Neuronal stem cell (in vitro differentiated cells): ENCODE results near the gene UMAD1.

Source experiments
- DNase-seq: peaks from one replicate; pipeline ENCODE4 v3.0.0-alpha.2; 2013; ENCODE audit warnings: low spot score
- H2AFZ ChIP-seq: one replicate; pipeline ENCODE4 v1.6.1; 2013; ENCODE audit warnings: mild to moderate bottlenecking, low read length, inconsistent platforms
- H2AK5ac ChIP-seq: 2 replicates; pipeline ENCODE4 v1.6.1; 2013; ENCODE audit warnings: low read depth, mild to moderate bottlenecking, inconsistent platforms, low read length, moderate library complexity, mixed read lengths
- H2BK120ac ChIP-seq: 2 replicates; pipeline ENCODE4 v1.6.1; 2013; ENCODE audit warnings: low read depth, mild to moderate bottlenecking, inconsistent platforms, low read length, moderate library complexity, mixed read lengths
- H2BK12ac ChIP-seq: one replicate; pipeline ENCODE4 v1.6.1; 2013; ENCODE audit warnings: low read length, inconsistent platforms
- H2BK15ac ChIP-seq: 2 replicates; pipeline ENCODE4 v1.6.1; 2013; ENCODE audit warnings: mild to moderate bottlenecking, low read length, inconsistent platforms, mixed read lengths
- H2BK5ac ChIP-seq: one replicate; pipeline ENCODE4 v1.6.1; 2013; ENCODE audit warnings: inconsistent platforms, mild to moderate bottlenecking, low read length, moderate library complexity
- H3K14ac ChIP-seq: one replicate; pipeline ENCODE4 v1.6.1; 2013; ENCODE audit warnings: low read length, inconsistent platforms
- H3K18ac ChIP-seq: 2 replicates; pipeline ENCODE4 v1.6.1; 2013; ENCODE audit warnings: low read length, inconsistent platforms
- H3K23ac ChIP-seq: 2 replicates; pipeline ENCODE4 v1.6.1; 2013; ENCODE audit warnings: low read depth, mild to moderate bottlenecking, mixed read lengths, low read length, inconsistent platforms; ENCODE audit not compliant: poor library complexity
- H3K27ac ChIP-seq: replicated peaks from 3 replicates; pipeline ENCODE4 v1.5.1; 2013; ENCODE audit warnings: low read length, inconsistent platforms
- H3K27me3 ChIP-seq, 3 experiments: 2 replicates each; pipeline ENCODE4 v1.6.1; 2013; ENCODE audit warnings: low read length in 3 of 3, mild to moderate bottlenecking in 2 of 3, inconsistent platforms in 1 of 3, low read depth in 1 of 3, mixed read lengths in 1 of 3, moderate library complexity in 1 of 3; ENCODE audit not compliant: control insufficient read depth in 3 of 3, insufficient read depth in 3 of 3
- H3K36me3 ChIP-seq, 2 donors: replicated peaks in 1 of 2; 2 replicates each; pipeline ENCODE4 v1.6.1; 2013; ENCODE audit warnings: low read length in 2 of 2; ENCODE audit not compliant: control insufficient read depth in 2 of 2, insufficient read depth in 2 of 2
- H3K4ac ChIP-seq: 2 replicates; pipeline ENCODE4 v1.6.1; 2013; ENCODE audit warnings: inconsistent platforms, mild to moderate bottlenecking, low read length, moderate library complexity
- H3K4me1 ChIP-seq, 2 donors: 1 replicate in 1 of 2; 2 replicates in 1 of 2; pipeline ENCODE4 v1.6.1; 2013; ENCODE audit warnings: low read length in 2 of 2, low read depth in 1 of 2; ENCODE audit not compliant: control insufficient read depth in 2 of 2, insufficient read depth in 1 of 2
- H3K4me2 ChIP-seq: one replicate; pipeline ENCODE4 v1.6.1; 2013; ENCODE audit warnings: mild to moderate bottlenecking, low read length, inconsistent platforms; ENCODE audit not compliant: insufficient read depth, poor library complexity, severe bottlenecking
- H3K4me3 ChIP-seq, 2 donors: 2 replicates each; pipeline ENCODE4 v1.5.1; 2013; ENCODE audit warnings: low read length in 2 of 2, mild to moderate bottlenecking in 2 of 2, inconsistent platforms in 1 of 2, moderate library complexity in 1 of 2
- H3K79me1 ChIP-seq: one replicate; pipeline ENCODE4 v1.6.1; 2013; ENCODE audit warnings: low read depth, mild to moderate bottlenecking, inconsistent platforms, low read length, moderate library complexity
- H3K9ac ChIP-seq: one replicate; pipeline ENCODE4 v1.6.1; 2013; ENCODE audit warnings: mild to moderate bottlenecking, low read depth, low read length, inconsistent platforms; ENCODE audit not compliant: poor library complexity
- H3K9me3 ChIP-seq, 2 donors: replicated peaks in 1 of 2; 2 replicates each; pipeline versions ENCODE3 to v1.6.1; 2013; ENCODE audit warnings: low read length in 2 of 2, mild to moderate bottlenecking in 2 of 2, inconsistent platforms in 1 of 2, low read depth in 1 of 2, mixed read lengths in 1 of 2, moderate library complexity in 1 of 2; ENCODE audit not compliant: control insufficient read depth in 2 of 2, insufficient read depth in 1 of 2
- H4K8ac ChIP-seq: one replicate; pipeline ENCODE4 v1.6.1; 2013; ENCODE audit warnings: low read depth, mild to moderate bottlenecking, inconsistent platforms, low read length, moderate library complexity
- H4K91ac ChIP-seq: one replicate; pipeline ENCODE4 v1.6.1; 2013; ENCODE audit warnings: low read length, low read depth, mild to moderate bottlenecking, inconsistent platforms; ENCODE audit not compliant: poor library complexity
- WGBS, 2 donors: extraction: QIAGEN DNeasy Blood & Tissue Kit; methylation state at CpG; one replicate each; pipeline ENCODE4 v1.1.7; 2013; ENCODE audit warnings: missing lambda C conversion rate in 2 of 2, mixed read lengths in 1 of 2; ENCODE audit not compliant: insufficient read length in 2 of 2, insufficient replicate concordance in 1 of 2; ENCODE audit errors: extremely low coverage in 2 of 2; 5-methylcytosine and 5-hydroxymethylcytosine counted together

UMAD1 gene

GRCh38 chr7:7617550-7617949, 23.0 kb upstream of the UMAD1 start:
- H3K18ac ChIP-seq, result no peak overlapping the region
- H3K27me3 ChIP-seq, result no peaks in the 10 kb centered on the region
- H4K8ac ChIP-seq, result no peak overlapping the region
- H3K36me3 ChIP-seq, result no peaks in the 10 kb centered on the region
- H2BK15ac ChIP-seq, result no peak overlapping the region
- no peaks in the 10 kb centered on the region for H3K79me1 ChIP-seq
- no peak overlapping the region for H2AK5ac ChIP-seq
- no peak overlapping the region for H3K9ac ChIP-seq
- H3K4me3 ChIP-seq, result no peak overlapping the region
- no peak overlapping the region for H2BK12ac ChIP-seq
- H2BK120ac ChIP-seq, result no peak overlapping the region
- DNase-seq, result no peak
- H4K91ac ChIP-seq, result no peak overlapping the region
- H3K4me2 ChIP-seq, result no peak overlapping the region
- no peak overlapping the region for H2BK5ac ChIP-seq
- H3K27ac ChIP-seq, result no peak overlapping the region
- H3K23ac ChIP-seq, result no peak overlapping the region
- H3K9me3 ChIP-seq, result no peaks in the 10 kb centered on the region
- no peak overlapping the region for H2AFZ ChIP-seq
- no peak overlapping the region for H3K14ac ChIP-seq
- no peaks in the 10 kb centered on the region for H3K4me1 ChIP-seq
- 100% methylated on average over 1 of the region's 3 CpGs; no CpG with 5 or more reads in 1 of the 2 donors for WGBS, 2 donors
- H3K4ac ChIP-seq, result no peak overlapping the region

GRCh38 chr7:7618410-7618809, 22.1 kb upstream of the UMAD1 start:
- Histone ChIP-seq H2BK5ac (no peak overlapping the region), H4K8ac (no peak overlapping the region), H3K4me1 (no peaks in the 10 kb centered on the region), H2BK15ac (no peak overlapping the region), H3K27me3 (no peaks in the 10 kb centered on the region), H3K79me1 (no peaks in the 10 kb centered on the region), H3K27ac (no peak overlapping the region), H3K9ac (no peak overlapping the region), H2AK5ac (no peak overlapping the region), H3K4me3 (no peak overlapping the region), H4K91ac (no peak overlapping the region), H3K14ac (no peak overlapping the region), H3K18ac (no peak overlapping the region), H3K23ac (no peak overlapping the region), H3K36me3 (no peaks in the 10 kb centered on the region), H2AFZ (no peak overlapping the region), H3K9me3 (no peaks in the 10 kb centered on the region), H2BK12ac (no peak overlapping the region), H2BK120ac (no peak overlapping the region), H3K4me2 (no peak overlapping the region), H3K4ac (no peak overlapping the region)
- DNase-seq, result no peak
- no CpG with 5 or more reads among the region's 1 CpG for WGBS, 2 donors

- H3K9me3 ChIP-seq, result no peaks in the 10 kb centered on the region
- no peak overlapping the region for H3K27ac ChIP-seq
- no peak overlapping the region for H4K8ac ChIP-seq
- no peak overlapping the region for H3K4ac ChIP-seq
- H2BK5ac ChIP-seq, result no peak overlapping the region
- H3K4me1 ChIP-seq, result no peaks in the 10 kb centered on the region
- no peak overlapping the region for H3K23ac ChIP-seq
- H2AFZ ChIP-seq, result no peak overlapping the region
- H2AK5ac ChIP-seq, result no peak overlapping the region
- WGBS, 2 donors, result no CpG with 5 or more reads among the region's 1 CpG
- DNase-seq, result no peak
- no peaks in the 10 kb centered on the region for H3K36me3 ChIP-seq
- H3K27me3 ChIP-seq, result no peaks in the 10 kb centered on the region
- H2BK120ac ChIP-seq, result no peak overlapping the region
- H3K9ac ChIP-seq, result no peak overlapping the region
- H3K79me1 ChIP-seq, result no peaks in the 10 kb centered on the region
- H3K14ac ChIP-seq, result no peak overlapping the region
- H4K91ac ChIP-seq, result no peak overlapping the region
- H3K4me3 ChIP-seq, result no peak overlapping the region
- H3K18ac ChIP-seq, result no peak overlapping the region
- no peak overlapping the region for H2BK12ac ChIP-seq
- no peak overlapping the region for H2BK15ac ChIP-seq
- H3K4me2 ChIP-seq, result no peak overlapping the region
Observed at GRCh38 chr7:7620236-7620635, 20.3 kb upstream of the UMAD1 start.

- Histone ChIP-seq H2BK12ac (no peak overlapping the region), H3K4me2 (no peak overlapping the region), H3K27ac (no peak overlapping the region), H2BK15ac (no peak overlapping the region), H3K9me3 (no peaks in the 10 kb centered on the region), H2AK5ac (no peak overlapping the region), H3K79me1 (no peaks in the 10 kb centered on the region), H3K14ac (no peak overlapping the region), H3K23ac (no peak overlapping the region), H3K4me1 (no peaks in the 10 kb centered on the region), H3K4ac (no peak overlapping the region), H3K9ac (no peak overlapping the region), H3K4me3 (no peak overlapping the region), H2AFZ (no peak overlapping the region), H4K91ac (no peak overlapping the region), H2BK5ac (no peak overlapping the region), H3K18ac (no peak overlapping the region), H3K36me3 (no peaks in the 10 kb centered on the region), H4K8ac (no peak overlapping the region), H2BK120ac (no peak overlapping the region), H3K27me3 (no peaks in the 10 kb centered on the region)
- DNase-seq, result no peak
Observed at GRCh38 chr7:7620644-7621210, 19.8 kb upstream of the UMAD1 start.
